ENCODE measurements around the gene SLC26A5. TPM values are rescaled to one million over a fixed set of nuclear protein-coding genes. Genes with fewer than 3 reads are reported as not detected.

Gene SLC26A5

Small RNA genes lying within 50 kb of the gene (small RNA-seq; reads per million reads assigned to genes)
- gene RF00019 (ENCODE audit: low read depth) (not detected), gene RPS29P16 (ENCODE audit: low read depth) (not detected)

Data from mesenchymal stem cell (in vitro differentiated cells and primary cell).